COLO829 (cell line): ENCODE results near the gene CD46.
A peak's percentile ranks its signal among the peaks of the same experiment; 100 is the strongest.

Experiments used
- DNase-seq: peaks from one replicate; pipeline ENCODE4 v3.0.0; 2012; ENCODE audit warnings: low spot score

Gene CD46

GRCh38 chr1:207814469-207814868, 62.6 kb downstream of the CD46 start:
- no peak for DNase-seq

- no peak for DNase-seq
Measured at GRCh38 chr1:207815466-207815865, 63.6 kb downstream of the CD46 start.

- no peak for DNase-seq
Measured at GRCh38 chr1:207815913-207816291, 64.0 kb downstream of the CD46 start.

GRCh38 chr1:207817166-207817565, 65.3 kb downstream of the CD46 start:
- no peak for DNase-seq

- DNase-seq, result no peak
Measured at GRCh38 chr1:207817778-207818751, 66.2 kb downstream of the CD46 start.

GRCh38 chr1:207818971-207819451, 67.2 kb downstream of the CD46 start:
- DNase-seq, result no peak

GRCh38 chr1:207820568-207821463, 69.0 kb downstream of the CD46 start:
- DNase-seq, result no peak

GRCh38 chr1:207821464-207822045, 69.7 kb downstream of the CD46 start:
- DNase-seq, result no peak

- no peak for DNase-seq
Measured at GRCh38 chr1:207822124-207822601, 70.3 kb downstream of the CD46 start.

- DNase-seq, result no peak
Measured at GRCh38 chr1:207822602-207823451, 71.0 kb downstream of the CD46 start.

- no peak for DNase-seq
Measured at GRCh38 chr1:207823531-207823879, 71.7 kb downstream of the CD46 start.

GRCh38 chr1:207823880-207824566, 72.2 kb downstream of the CD46 start:
- peak; percentile 53 for DNase-seq

- DNase-seq, result no peak
Measured at GRCh38 chr1:207824691-207825408, 73.0 kb downstream of the CD46 start.

- DNase-seq, result no peak
Measured at GRCh38 chr1:207825409-207825695, 73.5 kb downstream of the CD46 start.

- DNase-seq, result no peak
Measured at GRCh38 chr1:207825719-207826556, 74.1 kb downstream of the CD46 start.

GRCh38 chr1:207826557-207827487, 75.0 kb downstream of the CD46 start:
- no peak for DNase-seq

- no peak for DNase-seq
Measured at GRCh38 chr1:207827488-207827830, 75.6 kb downstream of the CD46 start.

GRCh38 chr1:207828046-207828445, 76.2 kb downstream of the CD46 start:
- no peak for DNase-seq
